Measurements from ENCODE around the gene KCNN4. TPM values are rescaled to one million over a fixed set of nuclear protein-coding genes. Genes with fewer than 3 reads are reported as not detected.

Gene KCNN4
- total and polyA plus RNA-seq, 11 donors: 0.15 to 3.7 (median 0.63) TPM

DNA sequence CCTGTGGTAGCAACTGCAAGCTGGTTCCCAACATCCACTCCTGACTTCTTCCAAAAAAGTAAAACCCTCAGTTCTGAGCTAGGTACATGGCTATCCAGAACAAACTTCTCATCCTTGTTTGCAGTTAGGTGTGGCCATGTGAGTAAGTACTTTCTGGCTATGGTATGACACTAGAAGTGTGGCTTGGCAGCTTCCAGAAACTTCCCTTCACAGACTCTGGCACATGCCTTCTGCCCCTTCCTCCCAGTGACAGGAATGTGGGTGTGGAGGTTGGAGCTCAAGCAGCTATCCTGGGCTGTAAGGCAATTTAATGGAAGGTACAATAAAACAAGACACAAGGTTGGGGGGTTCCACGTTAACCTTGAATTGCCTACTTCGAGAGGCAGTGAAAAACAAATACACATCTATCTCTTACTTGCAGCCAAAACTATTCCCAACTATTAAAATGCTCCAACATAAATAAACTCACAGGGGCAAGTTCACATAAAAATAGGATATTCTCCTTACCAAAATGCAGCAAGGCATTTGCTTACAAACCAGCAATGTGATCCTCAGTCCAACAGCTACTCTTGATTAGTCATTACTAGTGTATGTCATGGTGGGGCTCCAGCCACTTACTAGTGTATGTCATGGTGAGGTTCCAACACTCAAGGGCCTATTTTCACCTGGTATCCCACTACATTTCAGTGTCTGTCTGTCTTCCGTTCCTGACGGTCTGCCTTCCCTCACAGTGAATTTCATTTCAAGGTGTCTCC, 29.1 kb downstream of the KCNN4 start:
- intact Hi-C loops (cut with DNase I): loop anchor here in 1 of 10 donors (5.0 kb wide), 1 partner anchor 84 kb away; no protein-coding TSS in a partner anchor
- no peaks in the 10 kb centered on the region for H3K9me3 ChIP-seq
- peak overlapping the region in 1 of 12 donors; percentile 96 for H3K27ac ChIP-seq

DNA sequence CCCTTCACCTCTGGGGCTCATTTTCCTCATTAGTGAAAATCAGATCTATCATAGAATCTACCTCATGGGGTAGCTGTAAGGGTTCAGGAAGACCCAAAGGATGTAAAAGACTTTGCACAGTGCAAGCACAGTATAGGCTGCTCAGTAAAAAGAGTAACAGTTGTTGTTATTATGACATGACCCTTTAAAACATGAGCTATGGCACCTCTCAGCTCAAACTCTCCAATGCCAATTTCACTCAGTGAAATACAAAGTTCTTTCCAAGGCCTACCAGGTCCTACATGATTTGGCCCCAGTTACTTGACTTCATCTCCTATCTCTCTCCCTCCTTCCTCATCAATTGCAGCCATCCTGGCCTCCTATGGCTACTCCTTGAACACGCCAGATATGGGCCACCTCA, 30.9 kb downstream of the KCNN4 start:
- Histone ChIP-seq H3K27ac (no peak overlapping the region), H3K4me3 (no peak overlapping the region), H3K36me3 (peaks cover 5 to 73% (median 64%) of the 10 kb centered on the region in 9 donors), H3K27me3 (no peaks in the 10 kb centered on the region), H3K4me1 (peaks cover 0 to 30% (median 14%) of the 10 kb centered on the region in 12 donors), H3K9me3 (no peaks in the 10 kb centered on the region)
- WGBS, 4 donors: 96 to 100% (median 96%) methylated on average over 1 of the region's 1 CpG
- intact Hi-C loops (cut with DNase I): loop anchor here in 3 of 10 donors (5.0 kb wide), 2 partner anchors 32 to 83 kb away; partner anchors contain the start of gene KCNN4 (in 2 of the 3)
- ATAC-seq (no peak), DNase-seq (no peak)
- TF ChIP-seq, protein P1, sequence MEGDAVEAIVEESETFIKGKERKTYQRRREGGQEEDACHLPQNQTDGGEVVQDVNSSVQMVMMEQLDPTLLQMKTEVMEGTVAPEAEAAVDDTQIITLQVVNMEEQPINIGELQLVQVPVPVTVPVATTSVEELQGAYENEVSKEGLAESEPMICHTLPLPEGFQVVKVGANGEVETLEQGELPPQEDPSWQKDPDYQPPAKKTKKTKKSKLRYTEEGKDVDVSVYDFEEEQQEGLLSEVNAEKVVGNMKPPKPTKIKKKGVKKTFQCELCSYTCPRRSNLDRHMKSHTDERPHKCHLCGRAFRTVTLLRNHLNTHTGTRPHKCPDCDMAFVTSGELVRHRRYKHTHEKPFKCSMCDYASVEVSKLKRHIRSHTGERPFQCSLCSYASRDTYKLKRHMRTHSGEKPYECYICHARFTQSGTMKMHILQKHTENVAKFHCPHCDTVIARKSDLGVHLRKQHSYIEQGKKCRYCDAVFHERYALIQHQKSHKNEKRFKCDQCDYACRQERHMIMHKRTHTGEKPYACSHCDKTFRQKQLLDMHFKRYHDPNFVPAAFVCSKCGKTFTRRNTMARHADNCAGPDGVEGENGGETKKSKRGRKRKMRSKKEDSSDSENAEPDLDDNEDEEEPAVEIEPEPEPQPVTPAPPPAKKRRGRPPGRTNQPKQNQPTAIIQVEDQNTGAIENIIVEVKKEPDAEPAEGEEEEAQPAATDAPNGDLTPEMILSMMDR (IDR thresholded peaks at IDR 0.05): no peak
- TF ChIP-seq POLR2A (IDR thresholded peaks at IDR 0.05): no peak

More for the DNA sequence above, 29.1 kb downstream of the KCNN4 start:
- DNase-seq: no peak
- Histone ChIP-seq H3K36me3 (peaks cover 2 to 56% (median 48%) of the 10 kb centered on the region in 9 donors), H3K4me3 (no peak overlapping the region), H3K27me3 (no peaks in the 10 kb centered on the region), H3K4me1 (peaks cover 0 to 40% (median 18%) of the 10 kb centered on the region in 12 donors)
- WGBS, 4 donors: 94 to 96% (median 95%) methylated on average over 4 of the region's 4 CpGs
- TF ChIP-seq, protein P1 (IDR thresholded peaks at IDR 0.05): no peak
- TF ChIP-seq POLR2A (IDR thresholded peaks at IDR 0.05): no peak
- no peak for ATAC-seq

DNA sequence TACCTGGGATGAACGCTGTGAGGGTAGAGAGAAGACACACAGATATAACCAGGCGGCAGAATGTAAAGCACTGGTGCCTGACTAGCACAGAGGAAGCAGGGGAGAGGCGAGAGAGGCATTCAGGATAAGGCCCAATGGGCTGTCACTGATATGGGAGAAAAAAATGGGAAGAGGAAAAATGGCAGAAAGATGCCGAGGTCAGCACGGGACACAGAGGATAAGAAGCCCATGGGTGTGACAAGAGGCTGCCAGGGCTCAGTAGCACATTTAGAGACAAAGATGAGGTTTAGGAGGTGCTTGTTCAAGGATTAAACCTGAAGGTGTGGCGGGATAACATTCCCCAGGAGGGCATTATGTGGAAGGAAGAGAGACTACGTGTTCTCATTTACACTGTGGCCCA, 31.6 kb downstream of the KCNN4 start:
- no peaks in the 10 kb centered on the region for H3K27me3 ChIP-seq
- H3K9me3 ChIP-seq: no peaks in the 10 kb centered on the region
- H3K4me3 ChIP-seq: no peak overlapping the region
- no peak for TF ChIP-seq POLR2A (IDR thresholded peaks at IDR 0.05)
- TF ChIP-seq, protein P1 (IDR thresholded peaks at IDR 0.05): no peak
- DNase-seq (no peak), ATAC-seq (no peak)
- 78 to 82% (median 80%) methylated on average over 7 of the region's 7 CpGs for WGBS, 4 donors
- H3K36me3 ChIP-seq: peaks cover 5 to 81% (median 71%) of the 10 kb centered on the region in 9 donors
- no peak overlapping the region for H3K27ac ChIP-seq
- H3K4me1 ChIP-seq: peaks cover 0 to 37% (median 13%) of the 10 kb centered on the region in 12 donors
- intact Hi-C loops (cut with DNase I): loop anchor here in 2 of 10 donors (5.0 kb wide), 1 partner anchor 33 kb away; the partner anchor contains the start of gene KCNN4 (in 2 of the 2)

DNA sequence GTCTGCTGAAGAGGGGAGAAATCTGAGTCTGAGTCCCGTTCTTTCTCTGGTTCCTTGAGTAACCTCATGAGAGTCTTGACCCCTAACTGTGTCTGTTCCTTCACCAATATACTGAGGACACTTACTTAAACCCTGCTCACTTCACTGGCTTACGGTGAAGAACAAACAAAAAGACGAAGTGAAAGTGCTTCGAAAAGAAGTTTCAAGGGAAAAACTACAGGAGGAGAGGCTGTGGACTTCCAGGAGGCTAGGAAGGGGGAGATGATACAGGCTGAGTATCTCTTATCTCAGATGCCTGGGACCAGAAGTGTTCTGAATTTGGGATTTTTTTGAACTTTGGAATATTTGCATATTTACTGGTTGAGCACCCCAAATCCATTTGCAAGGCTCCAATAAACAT, 32.1 kb downstream of the KCNN4 start:
- peaks cover 5 to 85% (median 75%) of the 10 kb centered on the region in 9 donors for H3K36me3 ChIP-seq
- 86 to 92% (median 88%) methylated on average over 4 of the region's 4 CpGs for WGBS, 4 donors
- intact Hi-C loops (cut with DNase I): loop anchor here in 2 of 10 donors (5.0 kb wide), 1 partner anchor 34 kb away; the partner anchor contains the start of gene KCNN4 (in 2 of the 2)

More for the DNA sequence above, 32.1 kb downstream of the KCNN4 start:
- Histone ChIP-seq H3K4me1 (peaks cover 0 to 36% (median 9%) of the 10 kb centered on the region in 12 donors), H3K27me3 (no peaks in the 10 kb centered on the region), H3K9me3 (no peaks in the 10 kb centered on the region), H3K4me3 (no peak overlapping the region), H3K27ac (no peak overlapping the region)
- DNase-seq (no peak), ATAC-seq (no peak)
- TF ChIP-seq, protein P1 (IDR thresholded peaks at IDR 0.05): no peak
- TF ChIP-seq POLR2A (IDR thresholded peaks at IDR 0.05): no peak

Measured in heart left ventricle (tissue), 16 donors.